ENCODE measurements around the gene MPG.
"Not testable (repeated sequence)": the region's sequence is repeated elsewhere in the genome, so short reads cannot be mapped to it uniquely, and the experiment has no call there.

MPG gene, protein sequence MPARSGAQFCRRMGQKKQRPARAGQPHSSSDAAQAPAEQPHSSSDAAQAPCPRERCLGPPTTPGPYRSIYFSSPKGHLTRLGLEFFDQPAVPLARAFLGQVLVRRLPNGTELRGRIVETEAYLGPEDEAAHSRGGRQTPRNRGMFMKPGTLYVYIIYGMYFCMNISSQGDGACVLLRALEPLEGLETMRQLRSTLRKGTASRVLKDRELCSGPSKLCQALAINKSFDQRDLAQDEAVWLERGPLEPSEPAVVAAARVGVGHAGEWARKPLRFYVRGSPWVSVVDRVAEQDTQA

DNA sequence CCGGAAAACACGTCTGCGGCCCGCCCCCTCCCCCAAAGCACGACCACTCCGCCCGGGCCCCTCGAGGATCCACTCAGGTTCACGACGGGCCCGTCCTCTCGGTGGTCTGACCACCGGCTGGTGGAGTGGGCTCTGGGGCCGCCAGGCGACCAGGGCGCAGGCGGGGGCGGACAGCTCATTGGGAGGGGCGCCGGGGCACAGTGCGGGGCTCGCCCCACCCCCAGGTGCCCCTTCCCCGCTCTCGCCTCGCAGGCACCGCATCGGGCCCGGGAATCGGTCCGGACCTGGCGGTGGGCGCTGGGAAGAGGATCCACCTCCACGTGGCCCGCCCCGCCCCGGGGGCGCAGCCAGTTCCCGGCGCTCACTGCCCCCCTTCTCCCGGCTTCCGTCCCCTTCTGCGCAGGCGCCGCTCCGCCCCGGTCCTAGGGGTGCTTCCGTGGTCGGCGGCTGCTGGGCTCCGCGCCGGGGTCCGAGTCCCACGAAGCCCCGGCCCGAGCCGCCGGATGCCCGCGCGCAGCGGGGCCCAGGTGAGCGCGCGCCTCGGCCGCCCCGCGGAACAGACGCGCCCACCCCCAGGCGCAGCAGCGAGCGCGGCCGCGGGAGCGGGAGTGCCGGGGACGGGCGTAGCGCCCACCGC lies at the start of gene MPG:
Gene MPG, plus strand, starts transcription at position 419 of the 637 bp plus-strand sequence. Its CDS starts 85 bp downstream, at position 504.
- peak within 1 kb of the TSS; percentile 74 for H3K27ac ChIP-seq
- peak within 1 kb of the TSS; percentile 89 to 99 for H3K4me3 ChIP-seq (ENCODE audit: low read depth in 1 of 2, low read length in 1 of 2)
- peaks cover 12% of the 10 kb centered on the region for H3K36me3 ChIP-seq
- H3K27me3 ChIP-seq, result peaks cover 47% of the 10 kb centered on the region
- TF ChIP-seq, protein P1, sequence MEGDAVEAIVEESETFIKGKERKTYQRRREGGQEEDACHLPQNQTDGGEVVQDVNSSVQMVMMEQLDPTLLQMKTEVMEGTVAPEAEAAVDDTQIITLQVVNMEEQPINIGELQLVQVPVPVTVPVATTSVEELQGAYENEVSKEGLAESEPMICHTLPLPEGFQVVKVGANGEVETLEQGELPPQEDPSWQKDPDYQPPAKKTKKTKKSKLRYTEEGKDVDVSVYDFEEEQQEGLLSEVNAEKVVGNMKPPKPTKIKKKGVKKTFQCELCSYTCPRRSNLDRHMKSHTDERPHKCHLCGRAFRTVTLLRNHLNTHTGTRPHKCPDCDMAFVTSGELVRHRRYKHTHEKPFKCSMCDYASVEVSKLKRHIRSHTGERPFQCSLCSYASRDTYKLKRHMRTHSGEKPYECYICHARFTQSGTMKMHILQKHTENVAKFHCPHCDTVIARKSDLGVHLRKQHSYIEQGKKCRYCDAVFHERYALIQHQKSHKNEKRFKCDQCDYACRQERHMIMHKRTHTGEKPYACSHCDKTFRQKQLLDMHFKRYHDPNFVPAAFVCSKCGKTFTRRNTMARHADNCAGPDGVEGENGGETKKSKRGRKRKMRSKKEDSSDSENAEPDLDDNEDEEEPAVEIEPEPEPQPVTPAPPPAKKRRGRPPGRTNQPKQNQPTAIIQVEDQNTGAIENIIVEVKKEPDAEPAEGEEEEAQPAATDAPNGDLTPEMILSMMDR (IDR thresholded peaks at IDR 0.05), result no peak
- no peaks in the 10 kb centered on the region for H3K9me3 ChIP-seq
- H3K4me1 ChIP-seq (ENCODE audit: control insufficient read depth in 1 of 2, insufficient read depth in 1 of 2, low read depth in 1 of 2, low read length in 1 of 2), result peaks cover 31 to 33% of the 10 kb centered on the region in 2 experiments

DNA sequence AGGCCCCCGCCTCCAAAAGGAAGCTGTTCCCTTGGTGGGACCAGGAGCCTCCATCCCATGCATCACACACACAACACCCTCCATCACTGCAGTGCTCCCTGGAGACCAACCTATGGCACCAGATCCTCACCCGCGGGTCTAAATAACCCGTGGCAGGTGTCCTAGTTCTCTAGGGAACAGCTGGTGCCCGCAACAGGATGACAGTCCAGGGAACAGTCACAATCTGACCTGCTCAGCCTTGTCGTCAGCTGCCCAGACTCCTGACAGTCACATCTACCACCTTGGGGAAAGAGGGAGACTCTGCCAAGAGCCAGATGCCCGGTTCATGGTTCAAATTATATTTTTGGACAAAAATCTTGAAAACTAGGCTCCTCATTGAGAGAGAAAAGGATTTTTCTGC lies 47.4 kb upstream of the MPG start:
- not testable (repeated sequence) for H3K4me3 ChIP-seq (ENCODE audit: low read depth in 1 of 2, low read length in 1 of 2); H3K9me3 ChIP-seq; H3K27ac ChIP-seq; H3K27me3 ChIP-seq; H3K36me3 ChIP-seq
- peaks cover 22% of the 10 kb centered on the region in 2 experiments for H3K4me1 ChIP-seq (ENCODE audit: control insufficient read depth in 1 of 2, insufficient read depth in 1 of 2, low read depth in 1 of 2, low read length in 1 of 2)

DNA sequence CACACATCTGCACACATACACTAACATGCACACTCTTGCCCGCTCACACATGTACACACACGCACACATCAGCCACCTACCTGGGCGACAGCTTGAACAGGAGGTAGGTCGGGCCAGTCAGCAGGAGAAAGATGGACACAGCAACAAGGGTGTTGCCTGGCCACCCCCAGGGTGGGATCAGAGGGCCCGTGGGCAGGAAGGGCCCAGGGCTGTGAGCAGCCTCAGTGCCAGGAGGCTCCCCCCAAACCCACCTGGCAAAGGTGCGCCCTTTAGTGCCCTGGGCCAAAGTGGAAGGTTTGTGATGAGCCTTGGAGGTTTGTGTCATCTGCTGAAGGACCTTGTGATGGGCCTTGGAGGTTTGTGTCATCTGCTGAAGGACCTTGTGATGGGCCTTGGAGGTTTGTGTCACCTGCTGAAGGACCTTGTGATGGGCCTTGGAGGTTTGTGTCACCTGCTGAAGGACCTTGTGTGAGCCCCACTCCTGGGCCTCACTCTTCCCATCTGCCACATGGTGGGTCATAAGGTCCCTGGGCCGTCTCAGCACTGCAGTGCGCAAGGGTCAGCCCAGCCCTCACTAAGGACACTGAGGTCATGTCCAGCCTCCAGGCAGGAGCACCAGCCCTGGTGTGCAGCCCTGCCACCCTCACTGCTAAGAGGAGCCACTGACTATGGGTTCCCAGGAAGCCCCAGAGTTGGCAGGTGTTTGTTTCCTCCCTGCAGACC lies 44.7 kb upstream of the MPG start:
- H3K9me3 ChIP-seq, H3K36me3 ChIP-seq, H3K27me3 ChIP-seq: not testable (repeated sequence)
- H3K4me3 ChIP-seq (ENCODE audit: low read depth in 1 of 2, low read length in 1 of 2), result peak overlapping the region in 1 of 2 experiments; percentile 65
- H3K4me1 ChIP-seq (ENCODE audit: control insufficient read depth in 1 of 2, insufficient read depth in 1 of 2, low read depth in 1 of 2, low read length in 1 of 2), result peaks cover 49% of the 10 kb centered on the region in 2 experiments
- H3K27ac ChIP-seq, result peak overlapping the region; percentile 98

DNA sequence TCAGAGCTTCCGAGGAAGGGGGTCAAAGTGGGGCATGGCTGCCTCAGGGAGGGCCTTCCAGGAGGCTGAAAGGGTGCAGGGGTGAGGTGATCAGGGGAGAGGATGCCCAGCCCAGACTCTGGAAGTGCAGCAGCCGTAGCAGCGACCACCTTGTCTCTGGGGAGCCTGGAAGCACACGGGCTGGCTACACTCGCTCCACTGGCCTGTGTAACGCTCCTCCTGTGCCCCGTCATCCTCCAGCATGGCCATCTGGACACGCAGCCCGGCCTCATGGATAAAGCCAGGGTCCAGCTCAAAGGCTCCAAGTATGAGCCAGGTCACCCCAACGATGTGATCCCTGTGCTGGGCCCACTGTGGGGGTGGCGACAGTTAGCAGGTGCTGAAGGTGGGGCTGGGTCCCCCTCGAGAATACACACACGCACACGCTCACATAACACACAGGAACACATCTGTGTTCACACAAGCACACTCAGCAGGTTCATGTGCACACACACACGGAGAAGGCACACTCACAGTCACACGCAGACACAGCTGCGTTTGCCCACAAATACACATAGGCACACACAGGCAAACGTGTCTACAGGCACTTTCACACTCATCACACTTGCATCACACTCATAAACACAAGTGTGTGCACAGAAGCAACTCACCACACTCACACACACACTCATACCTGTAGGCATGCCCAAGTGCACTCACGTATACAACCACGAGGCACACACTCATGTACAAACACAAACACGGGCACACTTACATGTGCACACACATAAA lies 44.0 kb upstream of the MPG start:
- TF ChIP-seq, protein P1 (IDR thresholded peaks at IDR 0.05), result no peak
- H3K4me3 ChIP-seq (ENCODE audit: low read depth in 1 of 2, low read length in 1 of 2), result peak overlapping the region; percentile 40 to 65
- H3K9me3 ChIP-seq, result no peaks in the 10 kb centered on the region
- H3K27me3 ChIP-seq, result no peaks in the 10 kb centered on the region
- peaks cover 56 to 57% of the 10 kb centered on the region in 2 experiments for H3K4me1 ChIP-seq (ENCODE audit: control insufficient read depth in 1 of 2, insufficient read depth in 1 of 2, low read depth in 1 of 2, low read length in 1 of 2)
- peak overlapping the region; percentile 98 for H3K27ac ChIP-seq
- H3K36me3 ChIP-seq, result no peaks in the 10 kb centered on the region

DNA sequence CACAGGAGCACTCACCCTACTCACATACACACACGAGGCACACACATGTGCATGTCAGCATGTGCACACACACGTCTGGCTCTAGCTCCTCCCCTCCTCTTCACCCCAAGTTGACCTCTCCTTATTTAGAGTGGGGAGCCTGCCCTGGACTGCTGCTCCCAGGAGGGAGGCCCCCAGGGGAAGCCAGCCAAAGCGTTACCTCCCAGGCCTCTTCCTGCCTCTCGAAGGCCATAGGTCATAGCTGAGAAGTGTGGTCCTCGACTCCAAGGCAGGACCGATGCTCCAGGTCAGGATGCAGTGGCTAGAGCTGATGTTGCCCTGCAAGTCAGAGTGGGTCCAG lies 43.4 kb upstream of the MPG start:
- peaks cover 62% of the 10 kb centered on the region in 2 experiments for H3K4me1 ChIP-seq (ENCODE audit: control insufficient read depth in 1 of 2, insufficient read depth in 1 of 2, low read depth in 1 of 2, low read length in 1 of 2)
- no peaks in the 10 kb centered on the region for H3K27me3 ChIP-seq
- H3K27ac ChIP-seq, result peak overlapping the region; percentile 98
- TF ChIP-seq, protein P1 (IDR thresholded peaks at IDR 0.05), result no peak
- H3K36me3 ChIP-seq, result no peaks in the 10 kb centered on the region
- peak overlapping the region; percentile 40 to 65 for H3K4me3 ChIP-seq (ENCODE audit: low read depth in 1 of 2, low read length in 1 of 2)
- H3K9me3 ChIP-seq, result no peaks in the 10 kb centered on the region

DNA sequence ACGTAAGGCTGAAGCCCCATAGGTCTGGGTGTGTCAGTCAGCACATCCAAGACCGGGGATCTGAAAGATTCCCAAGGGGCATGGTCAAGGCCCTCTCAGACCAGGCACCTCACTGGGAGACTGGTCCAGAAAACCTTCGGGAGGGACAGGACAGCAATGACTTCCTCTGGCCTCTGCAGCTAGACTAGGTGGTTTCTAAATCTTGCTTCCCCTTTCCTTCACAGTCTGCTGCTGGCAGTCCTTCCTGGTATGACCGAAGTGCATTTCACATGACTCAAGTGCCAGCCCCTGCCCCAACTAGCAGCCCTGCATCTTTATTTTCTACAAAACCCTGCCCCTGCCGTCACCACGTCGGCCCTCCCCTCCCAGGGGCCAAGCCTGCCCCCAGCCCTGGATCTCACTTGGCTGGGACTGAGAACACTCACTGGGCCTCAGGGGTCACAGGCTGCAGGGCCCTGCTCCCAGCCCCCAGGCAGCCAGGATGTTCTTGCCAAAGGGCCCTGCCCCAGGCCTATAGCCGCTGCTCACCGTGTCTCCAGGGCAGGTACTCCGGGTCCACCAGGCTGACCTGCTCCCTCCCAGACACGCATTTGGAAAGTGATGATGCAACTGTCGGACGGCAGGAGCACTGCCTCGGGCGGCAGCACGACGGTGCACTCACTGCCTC lies 42.9 kb upstream of the MPG start:
- peaks cover 67 to 68% of the 10 kb centered on the region in 2 experiments for H3K4me1 ChIP-seq (ENCODE audit: control insufficient read depth in 1 of 2, insufficient read depth in 1 of 2, low read depth in 1 of 2, low read length in 1 of 2)
- H3K27ac ChIP-seq, result peak overlapping the region; percentile 98
- TF ChIP-seq, protein P1 (IDR thresholded peaks at IDR 0.05), result peak; percentile 14
- H3K9me3 ChIP-seq, result no peaks in the 10 kb centered on the region
- peak overlapping the region; percentile 40 to 65 for H3K4me3 ChIP-seq (ENCODE audit: low read depth in 1 of 2, low read length in 1 of 2)
- no peaks in the 10 kb centered on the region for H3K27me3 ChIP-seq
- H3K36me3 ChIP-seq, result no peaks in the 10 kb centered on the region

Measured in neutrophil (primary cell).